Cardiac muscle cell (in vitro differentiated cells and primary cell): ENCODE measurements around the gene MAS1. TPM values are rescaled to one million over a fixed set of nuclear protein-coding genes. Genes with fewer than 3 reads are reported as not detected.

Experiments used
- DNase-seq, 2 donors: peaks; one replicate each; pipeline versions ENCODE4 v3.0.0 to v3.0.0-alpha.2; 2010 to 2017; ENCODE audit warnings: low read depth in 1 of 2, low spot score in 1 of 2
- H3K27ac ChIP-seq: fragments of 200-600 bp; sonication (generic); 2 replicates; pipeline ENCODE4 v1.5.1; 2016
- H3K27me3 ChIP-seq: fragments of 200-600 bp; sonication (generic); 2 replicates; pipeline ENCODE4 v1.6.0; 2016; ENCODE audit warnings: control low read depth
- H3K36me3 ChIP-seq: fragments of 200-600 bp; sonication (generic); 2 replicates; pipeline ENCODE4 v1.5.1; 2016; ENCODE audit warnings: control low read depth
- H3K4me1 ChIP-seq: fragments of 200-600 bp; sonication (generic); 2 replicates; pipeline ENCODE4 v1.8.1; 2017; ENCODE audit warnings: low read depth, mild to moderate bottlenecking, mixed run types
- H3K4me3 ChIP-seq: fragments of 200-600 bp; sonication (generic); 2 replicates; pipeline ENCODE4 v1.5.1; 2016; ENCODE audit warnings: mild to moderate bottlenecking
- H3K9me3 ChIP-seq: fragments of 200-600 bp; sonication (generic); 2 replicates; pipeline ENCODE4 v1.5.1; 2017; ENCODE audit warnings: low read depth, mild to moderate bottlenecking, control low read depth
- CTCF ChIP-seq: IDR thresholded peaks from 2 replicates; pipeline ENCODE4 v1.5.1; 2012; ENCODE audit warnings: low read depth, mild to moderate bottlenecking, low read length
- polyA plus RNA-seq: library from polyadenylated mRNA; unstranded; fragments of >200 nt; fragmentation: Nextera tagmentation; extraction: Ambion mirVana; gene quantifications from 2 replicates; pipeline ENCODE4 v1.2.1, GENCODE V29; 2016
- total RNA-seq: library from RNA; depleted of rRNA; stranded (reverse); fragments of >200 nt; gene quantifications from 2 replicates; pipeline ENCODE4 v1.2.3, GENCODE V29; 2016

MAS1 gene
- total and polyA plus RNA-seq, 2 experiments from 2014 or later: not detected

DNA sequence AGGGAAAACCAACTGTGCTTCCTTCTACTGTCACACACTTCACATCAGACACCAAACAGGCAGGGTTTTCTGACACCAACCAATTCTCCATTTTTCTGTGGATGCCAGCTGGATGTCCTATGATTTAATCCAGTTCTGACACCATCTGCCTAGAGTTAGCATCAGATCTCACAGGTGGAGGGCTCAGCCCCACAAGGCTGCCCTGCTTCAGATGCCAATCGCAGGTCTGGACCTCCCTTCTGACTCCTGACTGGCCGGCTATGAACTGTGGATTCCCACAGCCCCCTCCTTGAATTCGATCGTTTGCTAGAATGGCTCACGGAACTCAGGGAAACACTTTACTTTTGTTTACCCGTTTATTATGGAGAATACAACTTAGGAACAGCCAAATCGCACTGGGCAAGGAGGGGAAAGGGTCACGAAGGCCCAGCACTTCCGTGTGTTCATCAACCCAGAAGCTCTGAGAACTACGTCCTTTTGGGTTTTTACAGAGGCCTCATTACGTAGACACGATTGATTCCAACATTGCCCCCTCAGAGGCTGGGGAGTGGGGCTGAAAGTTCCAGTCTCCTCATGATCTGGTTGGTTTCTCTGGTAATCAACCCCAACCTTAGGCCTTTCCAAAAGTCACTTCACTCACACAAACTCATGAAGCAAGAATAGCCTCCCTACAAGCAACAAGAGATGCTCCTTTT is 25.4 kb upstream of the MAS1 start:
- no peak for TF ChIP-seq CTCF
- DNase-seq: no peak
- Histone ChIP-seq H3K27ac (no peak overlapping the region), H3K4me1 (no peaks in the 10 kb centered on the region), H3K27me3 (no peaks in the 10 kb centered on the region), H3K36me3 (no peaks in the 10 kb centered on the region), H3K4me3 (no peak overlapping the region), H3K9me3 (no peaks in the 10 kb centered on the region)

DNA sequence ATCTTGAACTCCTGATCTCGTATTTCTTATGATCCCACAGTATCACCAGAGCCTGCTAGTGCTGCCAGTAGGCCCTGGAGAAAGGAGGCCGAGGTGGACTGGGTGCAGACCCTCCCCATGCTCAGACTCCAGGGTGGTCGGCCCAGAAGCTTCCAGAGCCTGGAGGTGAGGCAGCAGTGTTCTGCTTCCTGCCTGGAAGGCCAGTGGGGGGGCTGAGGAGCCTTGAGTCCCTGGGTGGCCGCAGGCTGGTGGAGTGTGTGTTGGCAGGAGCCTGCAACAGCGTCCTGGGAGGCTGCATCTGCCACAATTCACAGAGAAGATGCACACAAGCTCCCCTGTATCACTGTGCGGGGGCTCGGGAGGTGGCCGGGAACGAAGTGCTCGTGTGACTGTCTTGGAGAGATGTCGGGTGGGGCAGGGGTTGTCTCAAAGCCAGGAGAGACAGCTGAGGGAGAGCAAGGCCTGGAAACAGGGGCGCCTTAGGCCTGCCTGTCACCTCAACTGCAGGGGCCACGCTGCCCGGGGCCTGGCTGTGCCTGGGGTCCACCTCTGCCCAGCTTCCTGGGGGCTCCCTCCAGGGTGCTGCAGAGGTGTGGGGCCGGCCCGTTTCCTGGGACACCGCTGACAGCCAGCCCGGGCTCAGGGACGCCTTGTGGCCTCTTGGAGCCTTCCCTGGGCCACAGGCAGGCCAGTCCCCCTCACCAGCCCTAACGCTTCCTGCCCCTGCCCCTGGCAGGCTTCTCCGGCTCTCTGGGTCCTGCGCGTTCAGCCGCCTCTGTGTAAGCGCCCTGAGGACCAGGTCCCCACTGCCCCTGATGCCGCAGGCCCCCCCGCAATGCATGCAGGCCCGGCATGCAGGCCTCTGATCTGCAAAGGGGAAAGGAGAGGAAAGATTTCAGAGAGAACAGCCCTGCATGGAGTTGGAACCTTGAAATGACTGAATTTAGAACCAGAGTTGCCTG is 24.2 kb upstream of the MAS1 start:
- no peak overlapping the region for H3K4me3 ChIP-seq
- no peak for TF ChIP-seq CTCF
- no peaks in the 10 kb centered on the region for H3K4me1 ChIP-seq
- no peak overlapping the region for H3K27ac ChIP-seq
- H3K27me3 ChIP-seq: no peaks in the 10 kb centered on the region
- no peaks in the 10 kb centered on the region for H3K36me3 ChIP-seq
- no peaks in the 10 kb centered on the region for H3K9me3 ChIP-seq
- DNase-seq: no peak

DNA sequence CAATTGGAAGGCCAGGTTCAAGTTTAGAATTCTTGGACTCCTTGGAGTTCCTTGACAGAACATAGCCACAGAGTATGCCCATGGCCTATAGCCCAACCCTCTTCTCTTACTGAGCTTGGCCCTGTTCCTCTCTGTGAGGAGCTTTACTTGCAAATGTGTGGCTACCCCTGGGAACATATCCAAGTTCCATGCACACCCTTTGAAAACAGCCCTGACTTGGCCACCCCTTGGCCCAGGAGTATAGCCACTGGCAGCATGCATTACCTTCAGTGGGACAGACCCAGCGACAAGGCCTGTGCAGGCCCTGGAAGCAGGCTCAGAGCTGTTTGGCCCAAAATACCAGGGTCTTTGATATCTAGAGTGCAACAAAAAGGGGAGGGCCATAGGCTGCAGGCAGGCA is 19.5 kb upstream of the MAS1 start:
- no peaks in the 10 kb centered on the region for H3K9me3 ChIP-seq
- H3K27ac ChIP-seq: no peak overlapping the region
- H3K4me3 ChIP-seq: no peak overlapping the region
- no peaks in the 10 kb centered on the region for H3K36me3 ChIP-seq
- H3K4me1 ChIP-seq: no peaks in the 10 kb centered on the region
- no peak for TF ChIP-seq CTCF
- H3K27me3 ChIP-seq: no peaks in the 10 kb centered on the region
- peak in 1 of 2 donors; percentile 27 for DNase-seq

DNA sequence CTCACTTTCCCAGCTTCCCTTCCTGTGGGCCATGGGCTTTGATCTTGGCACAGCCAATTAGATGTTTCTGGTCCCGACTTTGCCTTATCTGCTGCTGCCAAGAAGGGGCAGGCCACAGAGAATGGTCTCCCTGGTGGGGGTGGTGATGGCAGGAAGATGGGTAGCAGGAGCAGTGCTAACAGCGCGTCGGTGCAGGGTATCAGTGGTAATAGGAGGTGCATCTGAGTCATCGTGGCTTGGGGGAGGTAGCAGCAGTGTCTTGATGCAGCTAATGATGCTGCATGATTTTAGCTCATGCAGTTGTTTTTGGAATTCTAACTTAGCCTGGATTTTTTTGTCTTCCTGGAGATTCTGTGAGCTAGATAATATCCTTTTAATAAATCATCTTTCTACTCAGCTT is 18.9 kb upstream of the MAS1 start:
- H3K36me3 ChIP-seq: no peaks in the 10 kb centered on the region
- TF ChIP-seq CTCF: no peak
- H3K27me3 ChIP-seq: no peaks in the 10 kb centered on the region
- H3K4me1 ChIP-seq: no peaks in the 10 kb centered on the region
- no peak overlapping the region for H3K27ac ChIP-seq
- H3K4me3 ChIP-seq: no peak overlapping the region
- no peaks in the 10 kb centered on the region for H3K9me3 ChIP-seq
- DNase-seq: peak in 1 of 2 donors; percentile 26

- H3K27me3 ChIP-seq: no peaks in the 10 kb centered on the region
Measured at GRCh38 chr6:159874435-159874834, 16.4 kb upstream of the MAS1 start.

More at GRCh38 chr6:159874435-159874834, 16.4 kb upstream of the MAS1 start:
- Histone ChIP-seq H3K27ac (no peak overlapping the region), H3K4me1 (no peaks in the 10 kb centered on the region), H3K4me3 (no peak overlapping the region), H3K36me3 (no peaks in the 10 kb centered on the region), H3K9me3 (no peaks in the 10 kb centered on the region)
- TF ChIP-seq CTCF: no peak
- peak in 1 of 2 donors; percentile 80 for DNase-seq
